Endothelial cell of umbilical vein (primary cell): Measurements from ENCODE around the gene CEP295NL.

Experiments
- EZH2 ChIP-seq: IDR thresholded peaks from 2 replicates; pipeline ENCODE4 v1.6.1; 2012; ENCODE audit warnings: borderline replicate concordance, low read depth, mild to moderate bottlenecking, moderate library complexity, low read length, inconsistent platforms; ENCODE audit not compliant: severe bottlenecking
- GATA2 ChIP-seq: IDR thresholded peaks from 2 replicates; pipeline ENCODE4 v1.7.0; 2011; ENCODE audit warnings: low read depth, mild to moderate bottlenecking, moderate library complexity, mixed read lengths, low read length; ENCODE audit not compliant: insufficient read length, insufficient read depth
- JUN ChIP-seq: IDR thresholded peaks from 2 replicates; pipeline ENCODE4 v1.6.1; 2011; ENCODE audit warnings: borderline replicate concordance, low read depth; ENCODE audit not compliant: insufficient read length, insufficient read depth
- MYC ChIP-seq: IDR thresholded peaks from one replicate; pipeline ENCODE4 v1.6.1; 2011; ENCODE audit warnings: mild to moderate bottlenecking, low read depth, low read length
- POLR2A ChIP-seq: IDR thresholded peaks from 2 replicates; pipeline ENCODE4 v1.6.1; 2012; ENCODE audit warnings: low read depth, mild to moderate bottlenecking, control low read depth, low read length
- POLR2AphosphoS5 ChIP-seq: IDR thresholded peaks from 2 replicates; pipeline ENCODE4 v1.6.1; 2012; ENCODE audit warnings: low read depth, mild to moderate bottlenecking, control low read depth, low read length, moderate library complexity; ENCODE audit not compliant: insufficient read depth
- TF ChIP-seq, protein P1 (sequence below), 2 donors: IDR thresholded peaks; 1 replicate in 1 of 2; 2 replicates in 1 of 2; pipeline ENCODE4 v1.5.1; 2011; ENCODE audit warnings: low read length in 2 of 2, mild to moderate bottlenecking in 2 of 2, moderate library complexity in 2 of 2, control low read depth in 1 of 2, inconsistent platforms in 1 of 2, low read depth in 1 of 2; ENCODE audit not compliant: insufficient read depth in 1 of 2; ENCODE audit errors: extremely low read depth in 1 of 2
- TF ChIP-seq, protein P2 (sequence below): IDR thresholded peaks from 2 replicates; pipeline ENCODE4 v1.6.1; 2011; ENCODE audit not compliant: insufficient read depth, insufficient read length

DNA sequence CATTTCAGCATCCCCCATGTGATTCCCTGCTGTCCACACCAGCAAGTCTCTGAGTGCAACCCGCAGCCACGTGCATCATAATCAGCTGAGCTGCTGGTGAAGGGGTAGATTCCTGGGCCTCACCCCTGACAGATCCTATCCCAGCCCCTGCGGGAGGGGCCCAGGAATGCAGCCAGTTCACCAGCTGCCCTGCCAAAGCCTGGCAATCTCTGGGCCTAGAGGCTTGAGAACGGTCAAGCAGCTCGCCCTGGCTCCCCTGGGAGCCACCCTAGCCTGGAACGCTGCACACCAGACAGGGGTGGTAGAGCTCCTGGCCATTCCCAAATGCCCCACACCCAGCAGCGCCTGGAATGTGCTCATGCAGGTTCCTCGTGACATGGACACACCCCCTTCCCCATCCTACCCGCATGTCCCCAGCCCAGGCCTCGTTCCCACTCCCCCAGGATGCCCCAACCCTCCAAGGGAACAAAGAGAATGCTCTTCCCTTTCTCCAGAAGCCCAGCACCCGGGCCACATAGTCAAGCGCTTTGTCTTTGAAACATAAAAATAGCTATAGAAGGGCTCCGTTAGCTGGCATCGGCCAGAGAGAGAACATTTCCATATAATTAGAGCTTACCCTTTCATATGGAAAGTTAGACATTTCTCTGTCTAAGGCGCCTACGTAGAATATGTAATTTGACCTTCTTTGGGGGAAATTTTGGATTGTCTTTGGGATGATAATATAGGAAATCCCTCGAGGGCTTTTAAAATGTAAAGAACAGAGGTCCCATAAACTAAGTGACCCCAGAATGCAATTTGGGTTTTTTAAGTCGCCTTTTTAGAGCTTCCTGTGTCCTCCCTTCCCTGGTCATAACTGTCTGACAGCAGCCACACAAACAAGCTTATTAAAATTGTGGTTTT, 3.4 kb downstream of the CEP295NL start:
- TF ChIP-seq, protein P1, sequence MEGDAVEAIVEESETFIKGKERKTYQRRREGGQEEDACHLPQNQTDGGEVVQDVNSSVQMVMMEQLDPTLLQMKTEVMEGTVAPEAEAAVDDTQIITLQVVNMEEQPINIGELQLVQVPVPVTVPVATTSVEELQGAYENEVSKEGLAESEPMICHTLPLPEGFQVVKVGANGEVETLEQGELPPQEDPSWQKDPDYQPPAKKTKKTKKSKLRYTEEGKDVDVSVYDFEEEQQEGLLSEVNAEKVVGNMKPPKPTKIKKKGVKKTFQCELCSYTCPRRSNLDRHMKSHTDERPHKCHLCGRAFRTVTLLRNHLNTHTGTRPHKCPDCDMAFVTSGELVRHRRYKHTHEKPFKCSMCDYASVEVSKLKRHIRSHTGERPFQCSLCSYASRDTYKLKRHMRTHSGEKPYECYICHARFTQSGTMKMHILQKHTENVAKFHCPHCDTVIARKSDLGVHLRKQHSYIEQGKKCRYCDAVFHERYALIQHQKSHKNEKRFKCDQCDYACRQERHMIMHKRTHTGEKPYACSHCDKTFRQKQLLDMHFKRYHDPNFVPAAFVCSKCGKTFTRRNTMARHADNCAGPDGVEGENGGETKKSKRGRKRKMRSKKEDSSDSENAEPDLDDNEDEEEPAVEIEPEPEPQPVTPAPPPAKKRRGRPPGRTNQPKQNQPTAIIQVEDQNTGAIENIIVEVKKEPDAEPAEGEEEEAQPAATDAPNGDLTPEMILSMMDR (IDR thresholded peaks at IDR 0.05; ENCODE audit: extremely low read depth in 1 of 2, insufficient read depth in 1 of 2, low read depth in 1 of 2, low read length in 2 of 2) = no peak
- TF ChIP-seq GATA2 = no peak
- TF ChIP-seq EZH2 = no peak
- no peak for TF ChIP-seq POLR2A
- TF ChIP-seq POLR2AphosphoS5 = no peak
- no peak for TF ChIP-seq JUN
- TF ChIP-seq MYC = no peak
- TF ChIP-seq, protein P2, sequence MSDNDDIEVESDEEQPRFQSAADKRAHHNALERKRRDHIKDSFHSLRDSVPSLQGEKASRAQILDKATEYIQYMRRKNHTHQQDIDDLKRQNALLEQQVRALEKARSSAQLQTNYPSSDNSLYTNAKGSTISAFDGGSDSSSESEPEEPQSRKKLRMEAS = no peak
